Right kidney (tissue), 1 donor: Measurements from ENCODE around the gene CCDC71L.

Experiments used
- DNase-seq: peaks from one replicate; pipeline ENCODE4 v3.0.0-alpha.2; 2016

CCDC71L gene

GRCh38 chr7:106659963-106660861, 746 bp downstream of the CCDC71L start:
- DNase-seq, result peak; percentile 90

GRCh38 chr7:106659166-106659962, 1.6 kb downstream of the CCDC71L start:
- no peak for DNase-seq

- DNase-seq, result no peak
Observed at GRCh38 chr7:106658316-106659165, 2.4 kb downstream of the CCDC71L start.

- no peak for DNase-seq
Observed at GRCh38 chr7:106657085-106657991, 3.6 kb downstream of the CCDC71L start.

GRCh38 chr7:106655703-106656498, 5.1 kb downstream of the CCDC71L start:
- DNase-seq, result no peak

- no peak for DNase-seq
Observed at GRCh38 chr7:106653488-106653887, 7.5 kb downstream of the CCDC71L start.

- no peak for DNase-seq
Observed at GRCh38 chr7:106652909-106653308, 8.0 kb downstream of the CCDC71L start.

- no peak for DNase-seq
Observed at GRCh38 chr7:106652092-106652491, 8.9 kb downstream of the CCDC71L start.

- DNase-seq, result no peak
Observed at GRCh38 chr7:106646256-106646655, 14.7 kb downstream of the CCDC71L start.

- no peak for DNase-seq
Observed at GRCh38 chr7:106644999-106645398, 16.0 kb downstream of the CCDC71L start.

GRCh38 chr7:106643216-106644000, 17.6 kb downstream of the CCDC71L start:
- no peak for DNase-seq

- no peak for DNase-seq
Observed at GRCh38 chr7:106641416-106641815, 19.5 kb downstream of the CCDC71L start.

GRCh38 chr7:106640368-106641141, 20.4 kb downstream of the CCDC71L start:
- DNase-seq, result no peak

GRCh38 chr7:106639476-106640334, 21.3 kb downstream of the CCDC71L start:
- DNase-seq, result no peak

GRCh38 chr7:106635411-106635810, 25.5 kb downstream of the CCDC71L start:
- no peak for DNase-seq

GRCh38 chr7:106634958-106635357, 26.0 kb downstream of the CCDC71L start:
- no peak for DNase-seq

- DNase-seq, result no peak
Observed at GRCh38 chr7:106630648-106631047, 30.3 kb downstream of the CCDC71L start.

GRCh38 chr7:106629516-106629915, 31.4 kb downstream of the CCDC71L start:
- DNase-seq, result no peak
